AG04449 (cell line): Measurements from ENCODE around the gene ERBB4.

Experiments used
- CTCF ChIA-PET: fragments of 350-600 bp; formaldehyde crosslinking; extraction: SDS; loops from one replicate; lab custom pipeline; 2021; ENCODE audit warnings: antibody characterized with exemption; lab: Yijun Ruan, JAX
- POLR2A ChIA-PET: fragments of 400-600, 350-600 bp; formaldehyde crosslinking; extraction: SDS; loops from one replicate; lab custom pipeline; 2020; ENCODE audit warnings: antibody characterized with exemption, inconsistent platforms; lab: Yijun Ruan, JAX
- DNase-seq: peaks from one replicate; pipeline ENCODE4 v3.0.0-alpha.2; 2010; ENCODE audit warnings: low read depth, low spot score
- H3K4me3 ChIP-seq: 2 replicates; pipeline ENCODE4 v1.5.1; 2011; ENCODE audit warnings: low read depth, mild to moderate bottlenecking, control low read depth, low read length
- TF ChIP-seq, protein P1 (sequence below): IDR thresholded peaks from one replicate; pipeline ENCODE4 v1.5.1; 2011; ENCODE audit warnings: mild to moderate bottlenecking, moderate library complexity, low read length, control low read depth, inconsistent platforms; ENCODE audit not compliant: insufficient read depth; ENCODE audit errors: missing control alignments

Gene ERBB4

GRCh38 chr2:212379103-212379502 lies 159.5 kb downstream of the ERBB4 start:
- POLR2A ChIA-PET, result no interaction called here
- TF ChIP-seq, protein P1, sequence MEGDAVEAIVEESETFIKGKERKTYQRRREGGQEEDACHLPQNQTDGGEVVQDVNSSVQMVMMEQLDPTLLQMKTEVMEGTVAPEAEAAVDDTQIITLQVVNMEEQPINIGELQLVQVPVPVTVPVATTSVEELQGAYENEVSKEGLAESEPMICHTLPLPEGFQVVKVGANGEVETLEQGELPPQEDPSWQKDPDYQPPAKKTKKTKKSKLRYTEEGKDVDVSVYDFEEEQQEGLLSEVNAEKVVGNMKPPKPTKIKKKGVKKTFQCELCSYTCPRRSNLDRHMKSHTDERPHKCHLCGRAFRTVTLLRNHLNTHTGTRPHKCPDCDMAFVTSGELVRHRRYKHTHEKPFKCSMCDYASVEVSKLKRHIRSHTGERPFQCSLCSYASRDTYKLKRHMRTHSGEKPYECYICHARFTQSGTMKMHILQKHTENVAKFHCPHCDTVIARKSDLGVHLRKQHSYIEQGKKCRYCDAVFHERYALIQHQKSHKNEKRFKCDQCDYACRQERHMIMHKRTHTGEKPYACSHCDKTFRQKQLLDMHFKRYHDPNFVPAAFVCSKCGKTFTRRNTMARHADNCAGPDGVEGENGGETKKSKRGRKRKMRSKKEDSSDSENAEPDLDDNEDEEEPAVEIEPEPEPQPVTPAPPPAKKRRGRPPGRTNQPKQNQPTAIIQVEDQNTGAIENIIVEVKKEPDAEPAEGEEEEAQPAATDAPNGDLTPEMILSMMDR, result no peak
- no peak overlapping the region for H3K4me3 ChIP-seq
- CTCF ChIA-PET, result no interaction called here
- no peak for DNase-seq

- DNase-seq, result no peak
- no peak overlapping the region for H3K4me3 ChIP-seq
- CTCF ChIA-PET, result no interaction called here
- TF ChIP-seq, protein P1, result no peak
- POLR2A ChIA-PET, result no interaction called here
Measured at GRCh38 chr2:212367431-212367830, 171.2 kb downstream of the ERBB4 start.

DNA sequence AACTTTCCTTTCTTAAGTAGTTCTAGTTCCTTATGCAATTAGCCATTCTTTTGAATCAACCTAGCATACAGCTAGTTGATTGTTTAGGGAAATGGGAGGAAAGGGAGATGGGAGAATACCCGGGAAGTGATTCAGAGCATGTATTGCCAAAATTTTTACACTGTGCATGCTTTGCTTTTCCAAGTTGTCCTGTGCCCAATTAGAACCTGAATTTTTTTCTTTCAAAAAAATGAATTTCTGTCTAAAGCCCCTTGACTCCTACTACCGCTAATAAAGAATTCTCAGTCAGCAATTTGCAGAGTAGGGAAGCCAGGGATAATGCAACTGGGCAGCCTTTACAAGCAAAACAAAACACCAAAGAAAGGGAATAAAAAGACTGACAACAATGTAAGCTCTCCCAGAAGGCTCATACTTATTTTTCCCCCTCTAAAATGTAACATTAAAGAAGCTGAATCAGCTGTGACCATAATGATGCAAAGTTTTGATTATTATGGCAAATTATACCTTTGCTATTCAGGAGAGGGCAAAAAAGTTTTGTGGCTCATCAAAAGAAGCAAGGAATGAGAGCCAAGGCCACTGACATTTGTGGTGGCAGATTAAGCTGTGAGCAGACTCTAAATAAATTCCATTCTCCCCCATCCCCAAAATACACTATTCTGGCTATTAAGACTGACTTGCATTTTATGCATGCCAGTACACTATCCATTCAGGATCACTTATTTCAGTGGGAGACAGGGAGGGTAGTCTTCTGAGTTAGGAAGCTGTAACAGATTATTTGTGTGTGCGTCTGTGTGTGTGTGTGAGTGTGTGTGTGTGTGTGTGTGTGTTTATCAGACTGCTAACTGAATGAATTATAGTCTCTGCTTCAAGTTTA lies 174.3 kb downstream of the ERBB4 start:
- TF ChIP-seq, protein P1, result no peak
- POLR2A ChIA-PET, result no interaction called here
- no peak overlapping the region for H3K4me3 ChIP-seq
- DNase-seq, result no peak
- CTCF ChIA-PET, result no interaction called here

DNA sequence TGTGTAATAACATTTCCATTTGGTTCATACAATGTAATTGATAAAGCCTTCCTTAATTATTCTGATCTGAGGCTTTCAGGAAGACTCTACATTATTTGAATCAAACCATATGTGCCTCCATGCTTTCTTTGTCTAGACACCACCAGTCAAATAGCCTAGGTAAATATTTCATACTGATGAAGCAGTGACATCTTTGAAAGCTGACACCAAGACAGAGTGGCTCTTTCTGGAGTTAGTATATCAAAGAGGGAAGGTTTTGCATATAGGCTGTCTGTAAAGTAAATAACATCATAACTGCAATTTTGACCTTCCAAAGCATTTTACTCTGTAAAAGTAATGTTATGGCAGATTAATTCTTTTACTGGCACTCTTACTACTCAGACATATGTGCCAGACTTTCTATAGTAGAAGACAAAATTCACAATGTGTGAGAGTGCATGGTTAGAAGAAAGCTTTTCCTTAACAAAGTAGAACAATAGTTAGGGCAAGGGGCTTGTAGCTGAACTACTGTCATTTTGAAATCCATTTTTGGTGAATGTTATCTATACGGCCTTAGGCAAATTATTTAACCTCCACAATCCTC lies 177.3 kb downstream of the ERBB4 start:
- TF ChIP-seq, protein P1, result no peak
- H3K4me3 ChIP-seq, result no peak overlapping the region
- ChIA-PET POLR2A (no interaction called here), CTCF (no interaction called here)
- no peak for DNase-seq

DNA sequence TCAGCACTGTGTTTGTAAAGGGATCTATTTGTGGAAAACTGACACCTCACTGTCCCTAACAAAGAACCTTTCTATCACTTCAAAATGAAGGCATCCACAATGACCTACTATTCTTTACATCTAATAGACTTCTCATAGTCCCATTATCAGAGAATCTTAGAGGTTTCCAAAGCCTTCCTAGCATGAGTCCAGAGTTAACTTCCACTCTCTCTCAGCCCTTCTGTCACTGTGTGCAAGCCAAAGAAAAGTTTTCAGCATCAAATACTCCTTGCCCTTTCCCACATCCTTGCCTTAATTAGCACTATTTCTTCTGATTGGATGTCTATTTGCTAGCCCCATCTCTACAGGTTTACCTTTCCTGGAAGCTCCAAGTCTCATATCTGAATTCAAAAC lies 178.5 kb downstream of the ERBB4 start:
- no peak overlapping the region for H3K4me3 ChIP-seq
- ChIA-PET POLR2A (no interaction called here), CTCF (no interaction called here)
- no peak for DNase-seq
- TF ChIP-seq, protein P1, result no peak

- ChIA-PET POLR2A (no interaction called here), CTCF (no interaction called here)
- TF ChIP-seq, protein P1, result no peak
- no peak for DNase-seq
- H3K4me3 ChIP-seq, result no peak overlapping the region
Measured at GRCh38 chr2:212359425-212360067, 179.1 kb downstream of the ERBB4 start.
